ENCODE measurements around the gene GABARAPL2.

- TF ChIP-seq CTCF (IDR thresholded peaks at IDR 0.05) (no peak), POLR2A (IDR thresholded peaks at IDR 0.05) (no peak)
Observed at GRCh38 chr16:75599452-75600277, 33.5 kb downstream of the GABARAPL2 start.

Data from adrenal gland (tissue), 5 donors.